ENCODE data around the gene BRD1.

Gene BRD1

DNA sequence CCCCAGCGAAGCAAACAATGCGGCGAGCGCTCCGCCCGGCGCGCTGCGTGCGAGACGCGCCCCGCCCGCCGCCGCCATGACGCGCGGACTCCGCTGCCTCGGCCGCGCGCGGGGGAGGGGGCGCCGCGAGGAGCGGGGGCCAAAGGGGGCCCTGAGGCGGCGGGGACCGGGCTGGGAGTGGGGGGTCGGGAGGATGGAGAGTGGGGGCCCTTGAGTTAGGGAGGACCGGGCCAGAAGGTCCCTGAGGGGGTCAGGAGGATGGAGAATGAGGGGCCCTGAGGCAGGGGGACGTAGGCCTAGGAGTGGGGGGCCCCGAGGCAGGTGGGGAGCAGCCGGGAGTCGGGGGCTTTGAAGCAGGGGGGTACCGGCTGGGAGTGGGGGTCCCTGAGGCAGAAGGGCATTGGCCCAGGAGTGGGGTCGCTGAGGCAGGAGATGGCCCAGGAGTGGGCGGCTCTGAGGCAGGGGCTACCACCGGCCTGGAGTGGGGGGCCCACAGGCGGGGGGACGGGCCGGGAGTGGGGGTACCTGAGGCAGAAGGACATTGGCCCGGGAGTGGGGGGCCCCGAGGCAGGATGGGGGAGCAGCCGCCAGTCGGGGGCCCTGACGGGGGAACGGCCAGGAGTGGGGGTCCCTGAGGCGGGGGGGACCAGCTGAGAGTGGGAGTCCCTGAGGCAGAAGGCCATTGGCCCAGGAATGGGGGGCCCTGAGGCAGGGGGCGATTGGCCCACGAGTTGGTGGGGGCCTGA, at the start of gene BRD1:
BRD1 (minus strand) TSS at position 21 of the 746 bp plus-strand sequence. CDS start 3,556 bp downstream, outside the sequence.
- DNase-seq = no peak

GRCh38 chr22:49873228-49873940, 45.7 kb upstream of the BRD1 start:
- DNase-seq = no peak

- DNase-seq = no peak
These were observed 44.7 kb upstream of the BRD1 start for GRCh38 chr22:49872347-49872746.

GRCh38 chr22:49871482-49871881, 43.8 kb upstream of the BRD1 start:
- no peak for DNase-seq

DNA sequence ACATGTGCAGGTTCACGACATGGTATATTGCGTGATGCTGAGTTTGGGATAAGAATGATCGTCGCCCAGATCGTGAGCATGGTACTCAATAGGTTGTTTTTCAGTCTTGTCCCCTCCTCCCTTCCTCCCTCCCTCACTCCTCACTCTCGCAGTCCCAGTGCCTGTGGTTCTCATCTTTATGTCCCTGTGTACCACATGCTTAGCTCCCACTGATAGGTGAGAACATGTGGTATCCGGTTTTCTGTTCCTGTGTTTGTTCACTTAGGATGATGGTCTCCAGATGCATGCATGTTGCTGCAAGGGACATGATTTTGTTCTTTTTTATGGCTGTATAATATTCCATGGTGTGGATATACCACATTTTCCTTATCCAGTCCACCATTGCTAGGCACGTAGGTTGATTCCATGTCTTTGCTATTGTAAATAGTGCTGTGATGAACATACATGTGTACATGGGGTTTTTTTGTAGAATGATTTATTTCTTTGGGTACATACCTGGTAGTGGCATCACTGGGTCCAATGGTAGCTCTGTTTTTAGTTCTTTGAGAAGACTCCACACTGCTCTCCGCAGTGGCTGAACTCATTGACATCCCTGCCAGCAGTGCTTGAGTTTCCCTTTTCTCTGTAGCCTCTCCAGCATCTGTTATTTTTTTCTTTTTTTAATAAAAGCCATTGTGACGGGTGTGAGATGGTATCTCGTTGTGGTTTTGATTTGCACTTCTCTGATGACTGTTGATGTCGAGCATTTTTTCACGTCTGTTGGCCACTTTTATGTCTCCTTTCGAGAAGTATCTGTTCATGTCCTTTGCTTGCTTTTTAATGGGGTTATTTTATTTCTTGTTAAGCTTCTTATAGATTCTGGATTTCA, 42.4 kb upstream of the BRD1 start:
- DNase-seq = no peak

- no peak for DNase-seq
These were observed 41.6 kb upstream of the BRD1 start for GRCh38 chr22:49869086-49869830.

- DNase-seq = no peak
These were observed 39.9 kb upstream of the BRD1 start for GRCh38 chr22:49867303-49868265.

- DNase-seq = no peak
These were observed 39.0 kb upstream of the BRD1 start for GRCh38 chr22:49866646-49867045.

- DNase-seq = no peak
These were observed 38.5 kb upstream of the BRD1 start for GRCh38 chr22:49866134-49866533.

DNA sequence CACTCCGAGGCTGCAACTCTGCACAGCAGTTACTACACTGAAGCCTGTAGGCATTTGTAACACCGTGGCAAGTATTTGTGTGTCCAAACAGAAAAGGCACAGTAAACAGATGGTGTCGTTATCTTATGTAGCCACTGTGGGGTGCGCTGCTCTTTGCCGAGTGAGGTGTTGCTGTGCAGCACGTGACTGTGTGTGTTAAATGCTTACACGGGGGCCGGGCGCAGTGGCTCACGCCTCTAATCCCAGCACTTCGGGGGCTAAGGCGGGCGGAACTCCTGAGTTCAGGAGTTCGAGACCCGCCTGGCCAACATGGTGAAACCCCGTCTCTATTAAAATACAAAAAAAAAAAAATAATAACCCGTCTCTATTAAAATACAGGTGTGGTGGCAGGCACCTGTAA, 37.5 kb upstream of the BRD1 start:
- DNase-seq = no peak

GRCh38 chr22:49863931-49864330, 36.3 kb upstream of the BRD1 start:
- no peak for DNase-seq

DNA sequence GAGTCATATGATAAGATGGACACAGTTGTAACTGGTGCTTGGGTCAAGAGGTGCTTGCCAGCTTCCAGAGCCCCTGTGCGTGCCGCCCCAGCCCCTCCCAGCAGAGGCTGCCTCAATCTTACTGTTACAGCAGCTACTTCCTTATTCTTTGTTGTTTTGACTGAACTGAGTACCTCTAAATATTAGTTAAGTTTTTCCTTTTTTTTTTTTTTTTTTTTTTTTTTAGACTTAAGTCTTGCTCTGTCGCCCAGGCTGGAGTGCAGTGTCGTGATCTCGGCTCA, 34.8 kb upstream of the BRD1 start:
- DNase-seq = no peak

DNA sequence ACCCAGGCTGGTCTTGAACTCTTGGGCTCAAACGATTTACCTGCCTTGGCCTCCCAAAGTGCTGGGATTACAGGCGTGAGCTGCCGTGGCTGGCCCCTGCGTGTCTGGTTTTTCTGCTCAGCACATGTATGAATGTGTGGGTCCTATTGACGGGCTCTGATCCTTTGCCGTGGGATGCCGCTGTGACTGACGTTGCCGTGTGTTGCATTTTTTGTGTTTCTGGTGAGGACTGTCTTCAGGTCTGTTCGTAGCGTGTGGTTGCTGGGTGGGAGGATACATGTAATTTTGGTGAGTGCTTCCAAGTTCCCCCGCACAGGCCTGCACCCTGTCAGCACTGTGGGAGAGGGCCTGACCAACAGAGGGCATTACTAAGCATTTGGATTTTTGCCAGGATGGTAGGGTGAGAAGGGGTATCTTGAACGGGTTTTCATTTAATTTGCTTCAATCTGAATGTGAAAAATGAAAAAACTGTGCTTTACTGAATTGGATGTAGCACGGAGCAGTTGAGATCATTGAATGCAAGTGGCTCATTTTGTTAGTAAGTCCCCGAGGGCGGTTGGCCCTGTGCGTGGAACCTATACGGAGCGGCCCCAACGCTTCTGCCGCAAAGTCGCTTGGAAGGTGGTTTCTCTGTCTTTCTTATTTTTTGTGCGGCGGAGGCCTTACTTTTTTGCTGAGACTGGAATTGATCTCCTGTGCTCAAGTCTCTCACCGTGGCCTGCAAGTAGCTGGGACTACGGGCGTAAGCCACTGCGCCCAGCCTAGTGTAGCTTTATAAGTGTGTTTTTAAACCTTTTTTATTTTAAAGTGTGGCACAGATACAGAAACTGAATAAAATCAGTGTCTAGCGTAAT, 34.2 kb upstream of the BRD1 start:
- no peak for DNase-seq

DNA sequence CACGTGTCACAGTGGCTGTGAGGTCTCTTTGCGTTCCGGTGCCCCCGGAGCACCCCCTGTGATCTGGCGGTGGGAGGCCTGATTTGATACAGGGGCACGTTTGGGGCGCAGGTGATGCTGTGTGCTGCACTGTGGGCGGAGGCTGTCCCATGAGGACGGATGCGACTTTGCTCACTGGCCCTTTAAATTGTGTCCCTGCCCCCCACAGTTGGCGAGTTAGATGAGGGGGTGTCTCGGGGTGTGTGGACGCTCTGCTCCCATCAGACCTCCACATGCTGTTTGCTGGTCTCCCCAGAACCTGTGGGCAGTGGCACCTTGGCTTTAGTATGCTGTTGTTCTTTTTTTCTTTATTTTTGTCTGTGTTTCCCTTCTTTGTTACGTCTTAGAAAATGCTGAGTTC, 31.2 kb upstream of the BRD1 start:
- DNase-seq = no peak

GRCh38 chr22:49856766-49857618, 29.3 kb upstream of the BRD1 start:
- no peak for DNase-seq

DNA sequence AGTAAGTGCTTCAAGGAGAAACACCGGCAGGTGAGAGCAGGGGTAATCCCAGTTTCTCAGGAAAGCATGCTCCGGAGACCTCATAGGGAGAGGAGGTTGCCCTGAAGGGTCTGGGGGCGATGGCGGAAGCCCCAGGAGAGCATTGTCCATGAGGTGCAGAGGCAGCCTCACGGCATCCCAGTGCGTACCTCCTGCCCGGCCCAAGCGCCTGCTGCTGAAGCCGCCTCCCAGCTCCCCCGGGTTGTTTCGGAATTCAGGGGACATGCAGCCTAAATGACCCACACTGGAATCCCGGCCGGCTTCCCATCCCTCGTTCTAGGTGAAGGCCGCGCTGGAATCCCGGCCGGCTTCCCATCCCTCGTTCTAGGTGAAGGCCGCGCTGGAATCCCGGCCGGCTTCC, 28.7 kb upstream of the BRD1 start:
- DNase-seq = no peak

- no peak for DNase-seq
These were observed 27.7 kb upstream of the BRD1 start for GRCh38 chr22:49855251-49855911.

DNA sequence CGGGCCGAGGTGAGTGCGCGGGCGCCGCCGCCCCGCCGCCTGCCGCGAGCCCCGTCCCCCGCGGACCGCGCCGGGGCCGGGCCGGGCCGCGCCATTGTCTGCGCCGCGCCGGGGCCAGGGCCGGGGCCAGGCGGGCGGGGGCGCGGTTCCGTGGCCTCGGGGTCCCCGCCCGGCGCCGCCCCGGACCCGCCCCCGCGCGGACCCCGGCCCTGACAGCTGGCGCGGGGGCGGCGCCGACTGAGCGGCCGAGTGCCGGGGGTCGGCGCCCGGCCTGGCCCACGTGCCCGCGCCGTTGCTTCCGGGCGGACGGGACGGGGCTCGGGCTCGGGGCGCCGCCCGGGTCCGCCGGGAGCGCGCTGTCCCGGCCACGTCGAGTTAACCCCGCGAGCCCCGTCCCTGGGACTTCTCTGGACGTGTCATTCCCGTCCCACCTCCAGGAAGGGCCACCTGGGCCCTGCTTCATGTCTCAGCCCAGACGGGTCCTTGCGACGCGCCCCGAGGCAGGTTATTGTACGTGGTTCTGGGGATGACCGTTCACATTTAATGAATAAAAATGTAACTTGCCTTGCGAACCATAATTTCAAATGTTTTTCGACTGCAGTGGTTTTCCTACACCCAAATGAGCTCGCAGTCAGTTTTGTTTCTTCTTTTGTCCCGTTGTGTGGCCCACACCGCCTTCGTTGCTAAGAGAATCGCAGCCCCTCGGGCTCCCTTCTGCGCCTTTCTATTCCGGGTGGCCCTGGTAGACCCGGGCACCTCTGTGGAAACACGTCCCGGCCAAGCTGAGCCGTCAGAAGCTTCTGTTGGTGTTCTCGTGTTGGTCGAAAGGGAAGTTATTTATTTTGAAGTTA, 26.5 kb upstream of the BRD1 start:
- no peak for DNase-seq

Measured in NCI-H2227 treated with DMSO at 0.1 percent for 48 hours (cell line).